GM23338 (cell line): ENCODE measurements around the gene ADAMTS18. TPM values are rescaled to one million over a fixed set of nuclear protein-coding genes. Genes with fewer than 3 reads are reported as not detected.

Source experiments
- ATAC-seq: fragments of 200-7000 bp; cut with Tn5 transposase; 3 replicates; pipeline ENCODE4 v1.9.1; 2020
- DNase-seq: peaks from one replicate; pipeline ENCODE4 v3.0.0-alpha.2; 2015; ENCODE audit warnings: low spot score
- H2AFZ ChIP-seq: fragments of 200-600 bp; sonication (generic); 2 replicates; pipeline ENCODE4 v1.8.0; 2016; ENCODE audit warnings: antibody characterized with exemption, mild to moderate bottlenecking, moderate library complexity
- H3F3A ChIP-seq: fragments of 200-600 bp; sonication (generic); replicated peaks from 2 replicates; pipeline ENCODE4 v1.8.0; 2017; ENCODE audit warnings: antibody characterized with exemption, mixed run types, low read depth
- H3K27ac ChIP-seq: fragments of 200-600 bp; sonication (generic); 2 replicates; pipeline ENCODE4 v1.6.1; 2016; ENCODE audit warnings: low read depth
- H3K27me3 ChIP-seq: fragments of 200-600 bp; sonication (generic); 2 replicates; pipeline ENCODE4 v1.8.0; 2016; ENCODE audit warnings: mild to moderate bottlenecking, mixed run types, moderate library complexity; ENCODE audit not compliant: insufficient read depth
- H3K36me3 ChIP-seq: fragments of 200-600 bp; sonication (generic); 2 replicates; pipeline ENCODE4 v1.8.0; 2016; ENCODE audit warnings: mild to moderate bottlenecking; ENCODE audit not compliant: insufficient read depth
- H3K4me1 ChIP-seq: fragments of 200-600 bp; sonication (generic); 2 replicates; pipeline ENCODE4 v1.8.0; 2016; ENCODE audit warnings: mild to moderate bottlenecking, moderate library complexity; ENCODE audit not compliant: insufficient read depth
- H3K4me2 ChIP-seq: fragments of 200-600 bp; sonication (generic); 2 replicates; pipeline ENCODE4 v1.7.1; 2017; ENCODE audit warnings: mixed run types
- H3K4me3 ChIP-seq: fragments of 200-600 bp; sonication (generic); 2 replicates; pipeline ENCODE4 v1.6.1; 2016; ENCODE audit warnings: mixed run types
- H3K79me2 ChIP-seq: fragments of 200-600 bp; sonication (generic); replicated peaks from 2 replicates; pipeline ENCODE4 v1.8.0; 2017; ENCODE audit warnings: mild to moderate bottlenecking; ENCODE audit not compliant: insufficient read depth
- H3K9me2 ChIP-seq: fragments of 200-600 bp; sonication (generic); 2 replicates; pipeline ENCODE4 v1.8.0; 2017; ENCODE audit not compliant: insufficient read depth
- H4K20me1 ChIP-seq: fragments of 200-600 bp; sonication (generic); replicated peaks from 2 replicates; pipeline ENCODE4 v1.8.0; 2017; ENCODE audit warnings: mild to moderate bottlenecking; ENCODE audit not compliant: insufficient read depth
- H3K27ac Mint-ChIP-seq: 2 replicates; pipeline ENCODE4 v1.8.0; 2020; ENCODE audit warnings: inconsistent platforms, mild to moderate bottlenecking, moderate library complexity, mixed read lengths
- H3K27me3 Mint-ChIP-seq: 3 replicates; pipeline ENCODE4 v1.8.0; 2022; ENCODE audit warnings: low read depth, mild to moderate bottlenecking, moderate library complexity, mixed read lengths, inconsistent platforms; ENCODE audit not compliant: insufficient read depth, poor library complexity
- H3K36me3 Mint-ChIP-seq: 3 replicates; pipeline ENCODE4 v1.8.0; 2021; ENCODE audit warnings: low read depth, mild to moderate bottlenecking, inconsistent platforms, moderate library complexity, mixed read lengths
- H3K4me1 Mint-ChIP-seq: 3 replicates; pipeline ENCODE4 v1.8.0; 2020; ENCODE audit warnings: mild to moderate bottlenecking, inconsistent platforms, mixed read lengths
- H3K4me3 Mint-ChIP-seq: 3 replicates; pipeline ENCODE4 v1.8.0; 2021; ENCODE audit warnings: moderate library complexity, mild to moderate bottlenecking, inconsistent platforms, mixed read lengths
- H3K9me3 Mint-ChIP-seq: 3 replicates; pipeline ENCODE4 v1.8.0; 2020; ENCODE audit warnings: moderate library complexity, mild to moderate bottlenecking, inconsistent platforms, mixed read lengths
- CREB1 ChIP-seq: fragments of 250-450 bp; sonication (Bioruptor Pico); IDR thresholded peaks from 2 replicates; pipeline ENCODE4 v1.5.0; 2020; ENCODE audit warnings: low read depth, mild to moderate bottlenecking, moderate library complexity
- CTCF ChIP-seq, 2 experiments: fragments of 200-600 bp in 1 of 2; sonication (generic) in 1 of 2; conservative IDR thresholded peaks; 2 replicates each; pipeline versions ENCODE4 v1.5.1 to v1.6.1; 2016 to 2017; ENCODE audit warnings: antibody characterized with exemption in 2 of 2, low read depth in 2 of 2, mild to moderate bottlenecking in 2 of 2, moderate library complexity in 1 of 2
- EZH2 ChIP-seq: fragments of 200-600 bp; sonication (generic); IDR thresholded peaks from one replicate; pipeline ENCODE4 v1.8.0; 2017; ENCODE audit warnings: antibody characterized with exemption, mild to moderate bottlenecking, low read depth; ENCODE audit not compliant: unreplicated experiment
- EZH2phosphoT487 ChIP-seq: fragments of 200-600 bp; sonication (generic); IDR thresholded peaks from one replicate; pipeline ENCODE4 v1.8.1; 2018; ENCODE audit warnings: antibody characterized with exemption; ENCODE audit not compliant: unreplicated experiment
- JUNB ChIP-seq: IDR thresholded peaks from one replicate; pipeline ENCODE4 v1.6.1; 2016; ENCODE audit warnings: antibody characterized with exemption; ENCODE audit not compliant: unreplicated experiment
- NANOG ChIP-seq: IDR thresholded peaks from 2 replicates; pipeline ENCODE4 v1.6.1; 2016; ENCODE audit warnings: antibody characterized with exemption, borderline replicate concordance
- POLR2AphosphoS5 ChIP-seq: IDR thresholded peaks from 2 replicates; pipeline ENCODE4 v1.6.1; 2016; ENCODE audit warnings: antibody characterized with exemption, low read depth
- STAT1 ChIP-seq: IDR thresholded peaks from one replicate; pipeline ENCODE4 v1.6.1; 2016; ENCODE audit warnings: antibody characterized with exemption; ENCODE audit not compliant: unreplicated experiment
- ZNF114 ChIP-seq: fragments of 250-450 bp; sonication (Bioruptor Pico); IDR thresholded peaks from 2 replicates; pipeline ENCODE4 v1.5.0; 2020; ENCODE audit warnings: mild to moderate bottlenecking, moderate library complexity
- ZNF331 ChIP-seq: fragments of 250-450 bp; sonication (Bioruptor Pico); IDR thresholded peaks from 2 replicates; pipeline ENCODE4 v1.5.0; 2020; ENCODE audit warnings: low read depth, mild to moderate bottlenecking, moderate library complexity
- ZNF462 ChIP-seq: fragments of 250-450 bp; sonication (Bioruptor Pico); IDR thresholded peaks from 2 replicates; pipeline ENCODE4 v1.5.0; 2020; ENCODE audit warnings: mild to moderate bottlenecking, moderate library complexity
- polyA plus RNA-seq: library from polyadenylated mRNA; unstranded; fragments of >200 nt; fragmentation: Nextera tagmentation; extraction: Ambion mirVana; gene quantifications from 2 replicates; pipeline ENCODE4 v1.2.1, GENCODE V29; 2016
- total RNA-seq: library from RNA; depleted of rRNA; stranded (reverse); fragments of >200 nt; shearing (Covaris generic); gene quantifications from 2 replicates; pipeline ENCODE4 v1.2.3, GENCODE V29; 2014
- TF ChIP-seq, protein P1 (sequence below): IDR thresholded peaks from one replicate; pipeline ENCODE4 v1.6.1; 2018; ENCODE audit warnings: antibody characterized with exemption; ENCODE audit not compliant: unreplicated experiment
- TF ChIP-seq, protein P2 (sequence below): IDR thresholded peaks from 2 replicates; pipeline ENCODE4 v1.6.1; 2016; ENCODE audit warnings: antibody characterized with exemption

The ADAMTS18 gene
- total and polyA plus RNA-seq, 2 experiments from 2014 or later = 0.15 to 0.90 TPM

- Mint-ChIP-seq H3K27ac (no peak overlapping the region), H3K9me3 (no peaks in the 10 kb centered on the region), H3K4me3 (no peak overlapping the region), H3K27me3 (no peaks in the 10 kb centered on the region), H3K36me3 (no peaks in the 10 kb centered on the region), H3K4me1 (peaks cover 6% of the 10 kb centered on the region)
- TF ChIP-seq NANOG (no peak), CREB1 (CRISPR knock-in tag) (no peak), ZNF331 (CRISPR knock-in tag) (no peak), STAT1 (no peak), ZNF462 (no peak), JUNB (no peak), EZH2phosphoT487 (no peak), CTCF (conservative IDR thresholded peaks at IDR 0.05; ENCODE audit: low read depth in 2 of 2) (no peak), POLR2AphosphoS5 (no peak), ZNF114 (CRISPR knock-in tag) (no peak), EZH2 (no peak)
- TF ChIP-seq, protein P1, sequence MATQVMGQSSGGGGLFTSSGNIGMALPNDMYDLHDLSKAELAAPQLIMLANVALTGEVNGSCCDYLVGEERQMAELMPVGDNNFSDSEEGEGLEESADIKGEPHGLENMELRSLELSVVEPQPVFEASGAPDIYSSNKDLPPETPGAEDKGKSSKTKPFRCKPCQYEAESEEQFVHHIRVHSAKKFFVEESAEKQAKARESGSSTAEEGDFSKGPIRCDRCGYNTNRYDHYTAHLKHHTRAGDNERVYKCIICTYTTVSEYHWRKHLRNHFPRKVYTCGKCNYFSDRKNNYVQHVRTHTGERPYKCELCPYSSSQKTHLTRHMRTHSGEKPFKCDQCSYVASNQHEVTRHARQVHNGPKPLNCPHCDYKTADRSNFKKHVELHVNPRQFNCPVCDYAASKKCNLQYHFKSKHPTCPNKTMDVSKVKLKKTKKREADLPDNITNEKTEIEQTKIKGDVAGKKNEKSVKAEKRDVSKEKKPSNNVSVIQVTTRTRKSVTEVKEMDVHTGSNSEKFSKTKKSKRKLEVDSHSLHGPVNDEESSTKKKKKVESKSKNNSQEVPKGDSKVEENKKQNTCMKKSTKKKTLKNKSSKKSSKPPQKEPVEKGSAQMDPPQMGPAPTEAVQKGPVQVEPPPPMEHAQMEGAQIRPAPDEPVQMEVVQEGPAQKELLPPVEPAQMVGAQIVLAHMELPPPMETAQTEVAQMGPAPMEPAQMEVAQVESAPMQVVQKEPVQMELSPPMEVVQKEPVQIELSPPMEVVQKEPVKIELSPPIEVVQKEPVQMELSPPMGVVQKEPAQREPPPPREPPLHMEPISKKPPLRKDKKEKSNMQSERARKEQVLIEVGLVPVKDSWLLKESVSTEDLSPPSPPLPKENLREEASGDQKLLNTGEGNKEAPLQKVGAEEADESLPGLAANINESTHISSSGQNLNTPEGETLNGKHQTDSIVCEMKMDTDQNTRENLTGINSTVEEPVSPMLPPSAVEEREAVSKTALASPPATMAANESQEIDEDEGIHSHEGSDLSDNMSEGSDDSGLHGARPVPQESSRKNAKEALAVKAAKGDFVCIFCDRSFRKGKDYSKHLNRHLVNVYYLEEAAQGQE = no peak
- TF ChIP-seq, protein P2, sequence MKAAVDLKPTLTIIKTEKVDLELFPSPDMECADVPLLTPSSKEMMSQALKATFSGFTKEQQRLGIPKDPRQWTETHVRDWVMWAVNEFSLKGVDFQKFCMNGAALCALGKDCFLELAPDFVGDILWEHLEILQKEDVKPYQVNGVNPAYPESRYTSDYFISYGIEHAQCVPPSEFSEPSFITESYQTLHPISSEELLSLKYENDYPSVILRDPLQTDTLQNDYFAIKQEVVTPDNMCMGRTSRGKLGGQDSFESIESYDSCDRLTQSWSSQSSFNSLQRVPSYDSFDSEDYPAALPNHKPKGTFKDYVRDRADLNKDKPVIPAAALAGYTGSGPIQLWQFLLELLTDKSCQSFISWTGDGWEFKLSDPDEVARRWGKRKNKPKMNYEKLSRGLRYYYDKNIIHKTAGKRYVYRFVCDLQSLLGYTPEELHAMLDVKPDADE = no peak
- no peaks in the 10 kb centered on the region for H3K4me1 ChIP-seq
- peak overlapping the region; percentile 63; the same call in 1 of the 2 replicates for H2AFZ ChIP-seq
- no peak overlapping the region for H3K4me2 ChIP-seq
- H3K27ac ChIP-seq = no peak overlapping the region
- H3K9me2 ChIP-seq = no peaks in the 10 kb centered on the region
- no peak for ATAC-seq
- no peaks in the 10 kb centered on the region for H3K27me3 ChIP-seq
- DNase-seq = no peak
- H3K4me3 ChIP-seq = no peak overlapping the region
- no peaks in the 10 kb centered on the region for H3F3A ChIP-seq
- H3K79me2 ChIP-seq = no peaks in the 10 kb centered on the region
- no peaks in the 10 kb centered on the region for H4K20me1 ChIP-seq
- no peaks in the 10 kb centered on the region for H3K36me3 ChIP-seq
Measured at GRCh38 chr16:77328274-77328673, 106.6 kb downstream of the ADAMTS18 start.
